ENCODE measurements around the gene CORO2B. TPM values are rescaled to one million over a fixed set of nuclear protein-coding genes. Genes with fewer than 3 reads are reported as not detected.

The CORO2B gene
- total RNA-seq, 4 donors from 2014 or later, result 0.19 to 2.3 (median 0.22) TPM; not detected in 1

DNA sequence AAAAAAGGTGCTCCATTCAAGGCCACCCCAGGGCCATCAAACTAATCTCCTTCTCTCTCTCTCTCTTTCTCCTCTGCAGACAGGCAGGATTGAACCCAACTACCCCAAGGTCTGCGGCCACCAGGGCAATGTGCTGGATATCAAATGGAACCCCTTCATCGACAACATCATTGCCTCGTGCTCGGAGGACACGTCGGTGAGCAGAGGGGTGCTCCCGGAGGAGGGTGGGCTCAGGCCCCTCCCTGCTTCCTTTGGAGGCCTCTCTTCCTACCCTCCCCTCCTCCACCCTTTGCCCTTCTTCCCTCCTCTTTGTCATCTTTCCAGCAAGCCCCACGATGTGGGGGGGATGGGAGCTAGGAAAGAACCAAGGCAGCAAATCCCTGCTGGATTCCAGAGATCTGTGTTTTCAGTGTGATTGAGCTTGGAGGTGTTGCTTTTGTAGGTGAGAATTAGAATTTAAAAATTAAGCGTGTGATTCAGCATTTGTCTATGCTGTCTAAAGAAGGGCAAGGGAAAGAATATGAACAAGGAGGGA, 116.3 kb downstream of the CORO2B start:
- Histone ChIP-seq H3K27me3 (peaks cover 0 to 48% (median 0%) of the 10 kb centered on the region in 4 donors), H3K4me3 (no peak overlapping the region), H3K27ac (no peak overlapping the region), H3K9me3 (no peaks in the 10 kb centered on the region), H3K4me1 (peaks cover 2 to 18% (median 7%) of the 10 kb centered on the region in 3 donors), H3K36me3 (no peaks in the 10 kb centered on the region)
- intact Hi-C loops (cut with DNase I), result no loop called here
- WGBS, 2 donors, result 83 to 91% methylated on average over 9 of the region's 9 CpGs
- no peak for DNase-seq
- TF ChIP-seq, protein P1, sequence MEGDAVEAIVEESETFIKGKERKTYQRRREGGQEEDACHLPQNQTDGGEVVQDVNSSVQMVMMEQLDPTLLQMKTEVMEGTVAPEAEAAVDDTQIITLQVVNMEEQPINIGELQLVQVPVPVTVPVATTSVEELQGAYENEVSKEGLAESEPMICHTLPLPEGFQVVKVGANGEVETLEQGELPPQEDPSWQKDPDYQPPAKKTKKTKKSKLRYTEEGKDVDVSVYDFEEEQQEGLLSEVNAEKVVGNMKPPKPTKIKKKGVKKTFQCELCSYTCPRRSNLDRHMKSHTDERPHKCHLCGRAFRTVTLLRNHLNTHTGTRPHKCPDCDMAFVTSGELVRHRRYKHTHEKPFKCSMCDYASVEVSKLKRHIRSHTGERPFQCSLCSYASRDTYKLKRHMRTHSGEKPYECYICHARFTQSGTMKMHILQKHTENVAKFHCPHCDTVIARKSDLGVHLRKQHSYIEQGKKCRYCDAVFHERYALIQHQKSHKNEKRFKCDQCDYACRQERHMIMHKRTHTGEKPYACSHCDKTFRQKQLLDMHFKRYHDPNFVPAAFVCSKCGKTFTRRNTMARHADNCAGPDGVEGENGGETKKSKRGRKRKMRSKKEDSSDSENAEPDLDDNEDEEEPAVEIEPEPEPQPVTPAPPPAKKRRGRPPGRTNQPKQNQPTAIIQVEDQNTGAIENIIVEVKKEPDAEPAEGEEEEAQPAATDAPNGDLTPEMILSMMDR (IDR thresholded peaks at IDR 0.05), result no peak
- TF ChIP-seq POLR2A (IDR thresholded peaks at IDR 0.05), result no peak

DNA sequence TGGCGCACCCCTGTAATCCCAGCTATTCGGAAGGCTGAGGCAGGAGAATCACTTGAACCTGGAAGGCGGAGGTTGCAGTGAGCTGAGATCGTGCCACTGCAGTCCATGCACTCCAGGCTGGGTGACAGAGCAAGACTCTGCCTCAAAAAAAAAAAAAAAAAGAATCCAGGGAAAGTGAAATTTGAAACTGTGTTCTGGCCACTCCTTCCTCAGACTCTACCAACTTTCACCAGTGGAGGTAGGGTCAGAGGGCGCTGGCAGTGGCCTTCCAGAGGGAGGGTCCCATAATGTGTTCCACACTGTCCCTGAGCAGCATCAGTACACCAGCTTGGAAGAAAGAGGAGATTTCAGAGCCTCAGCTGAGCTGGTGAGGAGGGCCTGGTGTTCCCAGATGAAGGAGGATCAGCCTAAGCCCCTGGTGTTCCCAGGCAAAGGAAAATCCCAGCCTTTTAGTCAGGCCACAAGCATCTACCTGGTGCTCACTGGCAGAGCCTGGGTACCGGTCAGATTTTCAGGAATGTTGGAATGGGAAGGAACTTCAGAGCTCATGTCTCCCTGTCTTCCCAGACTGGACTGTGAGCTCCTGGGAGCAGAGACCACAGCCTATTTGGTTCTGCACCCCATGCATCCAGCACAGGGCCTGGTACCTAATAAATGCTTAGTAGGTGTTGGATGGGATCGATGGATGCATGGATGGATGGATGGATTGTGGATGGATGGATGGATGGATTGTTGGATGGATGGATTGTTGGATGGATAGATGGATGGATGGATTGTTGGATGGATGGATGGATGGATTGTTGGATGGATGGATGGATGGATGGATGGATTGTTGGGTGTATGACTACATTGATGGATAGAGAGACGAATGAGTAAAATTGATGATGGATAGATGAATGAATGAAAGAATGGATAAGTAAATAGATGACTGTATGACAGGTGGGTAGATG, 117.9 kb downstream of the CORO2B start:
- H3K4me1 ChIP-seq, result peaks cover 5 to 26% (median 16%) of the 10 kb centered on the region in 3 donors
- no peaks in the 10 kb centered on the region for H3K9me3 ChIP-seq
- no peak overlapping the region for H3K27ac ChIP-seq
- WGBS, 2 donors, result 81 to 92% methylated on average over 8 of the region's 8 CpGs
- TF ChIP-seq POLR2A (IDR thresholded peaks at IDR 0.05), result no peak
- TF ChIP-seq, protein P1 (IDR thresholded peaks at IDR 0.05), result no peak
- no peak for DNase-seq
- peaks cover 0 to 59% (median 0%) of the 10 kb centered on the region in 4 donors for H3K27me3 ChIP-seq
- H3K36me3 ChIP-seq, result no peaks in the 10 kb centered on the region
- no peak overlapping the region for H3K4me3 ChIP-seq
- intact Hi-C loops (cut with DNase I), result no loop called here

DNA sequence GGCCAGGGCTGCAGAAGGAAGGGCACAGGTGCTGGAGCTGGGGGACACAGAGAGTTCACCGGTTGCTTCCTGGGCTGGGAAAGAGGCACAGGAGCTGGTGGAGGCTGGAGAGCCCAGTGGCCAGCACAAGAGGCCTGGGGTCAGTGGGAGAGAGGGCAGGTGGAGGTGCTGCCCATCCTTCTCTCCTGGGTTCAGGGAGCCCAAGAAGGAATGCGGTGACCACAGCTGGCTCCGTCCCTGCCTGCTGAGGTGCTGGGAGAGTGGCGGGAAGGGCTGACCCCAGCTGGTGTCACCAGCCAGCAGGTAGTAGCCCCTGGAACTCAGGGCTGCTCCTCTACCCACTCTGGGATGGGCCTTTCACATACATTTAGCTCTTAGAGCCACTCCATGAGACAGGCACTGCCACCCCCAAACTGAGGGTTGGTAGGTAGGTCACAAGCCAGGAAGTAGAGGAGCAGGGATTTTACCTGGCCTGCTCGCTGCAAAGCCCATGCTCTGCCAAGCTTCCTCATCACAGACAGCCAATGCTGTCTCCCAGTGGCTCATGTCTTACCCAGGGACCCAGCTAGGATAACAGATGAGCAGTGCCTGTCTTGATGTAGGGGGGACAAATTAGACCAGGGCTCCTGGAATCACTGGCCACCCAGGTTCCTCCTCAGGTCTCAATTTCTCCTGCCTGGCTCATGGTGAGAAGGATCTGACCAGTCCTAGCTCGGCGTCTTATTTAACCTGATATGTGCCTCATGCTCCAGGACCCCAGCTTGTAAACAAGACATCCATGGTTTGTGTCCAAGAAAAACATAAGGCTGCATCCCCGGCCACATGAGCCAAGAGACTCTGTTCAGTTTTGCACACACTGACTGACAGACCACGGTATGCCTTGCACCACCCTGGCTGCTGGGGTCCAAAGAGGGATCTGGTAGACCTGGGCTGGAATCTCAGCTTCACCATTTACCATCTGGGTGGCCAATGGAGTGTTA, 119.2 kb downstream of the CORO2B start:
- H3K9me3 ChIP-seq, result no peaks in the 10 kb centered on the region
- H3K36me3 ChIP-seq, result no peaks in the 10 kb centered on the region
- H3K27ac ChIP-seq, result no peak overlapping the region
- intact Hi-C loops (cut with DNase I), result no loop called here
- no peak for DNase-seq
- peaks cover 5 to 23% (median 16%) of the 10 kb centered on the region in 3 donors for H3K4me1 ChIP-seq
- H3K4me3 ChIP-seq, result no peak overlapping the region
- TF ChIP-seq, protein P1 (IDR thresholded peaks at IDR 0.05), result no peak
- TF ChIP-seq POLR2A (IDR thresholded peaks at IDR 0.05), result no peak
- 84 to 85% methylated on average over 5 to 6 of the region's 9 CpGs for WGBS, 2 donors
- H3K27me3 ChIP-seq, result peaks cover 0 to 66% (median 0%) of the 10 kb centered on the region in 4 donors

DNA sequence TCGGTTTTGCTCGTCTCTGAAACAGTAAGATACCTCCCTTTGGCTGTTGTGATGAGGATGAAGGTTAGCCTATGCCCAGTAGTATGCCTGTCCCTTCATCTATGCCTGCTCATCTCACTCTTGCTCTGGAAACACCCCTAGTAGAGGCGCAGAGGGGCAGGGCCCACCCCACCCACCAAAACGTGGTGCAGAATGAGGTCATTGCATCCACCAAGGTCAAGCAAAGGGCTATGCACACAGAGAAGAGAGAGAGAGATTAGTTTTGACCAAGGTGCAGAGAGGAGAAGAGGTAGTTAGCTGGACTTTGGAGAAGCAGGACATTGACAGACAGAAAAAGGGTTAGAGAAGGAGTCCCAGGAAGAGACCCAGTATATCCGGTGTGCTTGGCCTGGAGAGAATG, 119.9 kb downstream of the CORO2B start:
- no peak for DNase-seq
- Histone ChIP-seq H3K27ac (no peak overlapping the region), H3K4me1 (peaks cover 5 to 23% (median 16%) of the 10 kb centered on the region in 3 donors), H3K9me3 (no peaks in the 10 kb centered on the region), H3K36me3 (no peaks in the 10 kb centered on the region), H3K4me3 (no peak overlapping the region), H3K27me3 (peaks cover 0 to 65% (median 0%) of the 10 kb centered on the region in 4 donors)
- TF ChIP-seq POLR2A (IDR thresholded peaks at IDR 0.05), result no peak
- TF ChIP-seq, protein P1 (IDR thresholded peaks at IDR 0.05), result no peak
- 53 to 84% methylated on average over 3 to 4 of the region's 5 CpGs for WGBS, 2 donors
- intact Hi-C loops (cut with DNase I), result no loop called here
